Measurements from ENCODE around the gene MTFR1L. TPM values are rescaled to one million over a fixed set of nuclear protein-coding genes. Genes with fewer than 3 reads are reported as not detected.

The MTFR1L gene
- total RNA-seq, 1 experiment from 2014 or later, result 23.2 TPM

- Mint-ChIP-seq H3K27ac (ENCODE audit: unreplicated experiment) (no peak overlapping the region), H3K4me1 (ENCODE audit: low read depth, unreplicated experiment) (no peaks in the 10 kb centered on the region), H3K27me3 (ENCODE audit: unreplicated experiment) (no peaks in the 10 kb centered on the region), H3K36me3 (ENCODE audit: insufficient read depth, unreplicated experiment) (peaks cover 19% of the 10 kb centered on the region), H3K4me3 (ENCODE audit: low read depth, unreplicated experiment) (no peak overlapping the region), H3K9me3 (ENCODE audit: low read depth, unreplicated experiment) (no peaks in the 10 kb centered on the region)
- CTCF ChIA-PET, result no interaction called here
- no peak for TF ChIP-seq CTCF (IDR thresholded peaks at IDR 0.05; ENCODE audit: unreplicated experiment)
- intact Hi-C loops (cut with micrococcal nuclease; ENCODE audit: unreplicated experiment), result no loop called here
- no TSS peak for BruUV-seq (replicated peaks)
- DNase-seq, result no peak
Observed at GRCh38 chr1:25831569-25832196, 11.9 kb downstream of the MTFR1L start.

- intact Hi-C loops (cut with micrococcal nuclease; ENCODE audit: unreplicated experiment), result no loop called here
- Mint-ChIP-seq H3K4me1 (ENCODE audit: low read depth, unreplicated experiment) (no peaks in the 10 kb centered on the region), H3K27ac (ENCODE audit: unreplicated experiment) (no peak overlapping the region), H3K36me3 (ENCODE audit: insufficient read depth, unreplicated experiment) (peaks cover 19% of the 10 kb centered on the region), H3K9me3 (ENCODE audit: low read depth, unreplicated experiment) (no peaks in the 10 kb centered on the region), H3K4me3 (ENCODE audit: low read depth, unreplicated experiment) (no peak overlapping the region), H3K27me3 (ENCODE audit: unreplicated experiment) (no peaks in the 10 kb centered on the region)
- no peak for DNase-seq
- CTCF ChIA-PET, result no interaction called here
- no TSS peak for BruUV-seq (replicated peaks)
- no peak for TF ChIP-seq CTCF (IDR thresholded peaks at IDR 0.05; ENCODE audit: unreplicated experiment)
Observed at GRCh38 chr1:25832336-25833037, 12.7 kb downstream of the MTFR1L start.

GRCh38 chr1:25833158-25833557 is 13.4 kb downstream of the MTFR1L start:
- TF ChIP-seq CTCF (IDR thresholded peaks at IDR 0.05; ENCODE audit: unreplicated experiment), result no peak
- peaks cover 14% of the 10 kb centered on the region for H3K36me3 Mint-ChIP-seq (ENCODE audit: insufficient read depth, unreplicated experiment)
- no peak overlapping the region for H3K4me3 Mint-ChIP-seq (ENCODE audit: low read depth, unreplicated experiment)
- no peaks in the 10 kb centered on the region for H3K27me3 Mint-ChIP-seq (ENCODE audit: unreplicated experiment)
- no peaks in the 10 kb centered on the region for H3K9me3 Mint-ChIP-seq (ENCODE audit: low read depth, unreplicated experiment)
- no peak for DNase-seq
- BruUV-seq (replicated peaks), result no TSS peak
- H3K27ac Mint-ChIP-seq (ENCODE audit: unreplicated experiment), result no peak overlapping the region
- intact Hi-C loops (cut with micrococcal nuclease; ENCODE audit: unreplicated experiment), result no loop called here
- no peaks in the 10 kb centered on the region for H3K4me1 Mint-ChIP-seq (ENCODE audit: low read depth, unreplicated experiment)
- CTCF ChIA-PET, result interaction anchor here (0.7 kb wide), 1 partner anchor 166 kb away, joined by 5 read pairs; no protein-coding TSS in a partner anchor

GRCh38 chr1:25834894-25835293 is 15.1 kb downstream of the MTFR1L start:
- peaks cover 5% of the 10 kb centered on the region for H3K36me3 Mint-ChIP-seq (ENCODE audit: insufficient read depth, unreplicated experiment)
- no peaks in the 10 kb centered on the region for H3K27me3 Mint-ChIP-seq (ENCODE audit: unreplicated experiment)
- peaks cover under 1% of the 10 kb centered on the region for H3K9me3 Mint-ChIP-seq (ENCODE audit: low read depth, unreplicated experiment)
- BruUV-seq (replicated peaks), result no TSS peak
- CTCF ChIA-PET, result no interaction called here
- intact Hi-C loops (cut with micrococcal nuclease; ENCODE audit: unreplicated experiment), result loop anchor here (5.0 kb wide), 2 partner anchors 62 to 162 kb away; partner anchors contain the start of gene PAFAH2
- H3K4me3 Mint-ChIP-seq (ENCODE audit: low read depth, unreplicated experiment), result no peak overlapping the region
- TF ChIP-seq CTCF (IDR thresholded peaks at IDR 0.05; ENCODE audit: unreplicated experiment), result no peak
- DNase-seq, result no peak
- no peaks in the 10 kb centered on the region for H3K4me1 Mint-ChIP-seq (ENCODE audit: low read depth, unreplicated experiment)
- H3K27ac Mint-ChIP-seq (ENCODE audit: unreplicated experiment), result no peak overlapping the region

Data from Calu3 (cell line).